HUDEP-2 (cell line): ENCODE data around the gene CD200R1L.

Experiments
- DNase-seq, 76 experiments: peaks; one replicate each; lab custom pipeline; 2025; ENCODE audit not compliant: unreplicated experiment in 76 of 76; lab: John Stamatoyannopoulos, UW

CD200R1L gene

GRCh38 chr3:112793326-112794081 lies 53.2 kb downstream of the CD200R1L start:
- peak in 38 of 76 experiments; percentile 5 to 52 (median 24) for DNase-seq

DNA sequence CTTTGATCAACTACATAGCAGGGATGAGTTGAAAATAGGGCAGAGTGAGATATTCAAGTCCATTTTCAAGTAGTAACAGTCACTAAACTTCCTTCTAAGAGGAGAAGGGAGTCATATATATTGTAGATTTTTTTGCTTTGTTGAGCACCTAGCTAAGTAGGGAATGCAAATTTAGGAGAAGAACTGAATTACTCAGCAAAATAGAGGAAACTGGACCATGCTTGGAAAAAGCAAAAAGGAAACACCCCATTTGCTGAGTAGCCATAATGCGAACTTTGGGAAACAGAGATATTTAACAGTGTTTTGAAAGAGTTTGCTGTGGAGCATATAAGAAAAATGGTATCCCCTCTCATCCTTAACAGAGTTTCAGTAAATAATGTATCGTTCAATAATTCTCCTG lies 54.9 kb downstream of the CD200R1L start:
- DNase-seq: no peak

DNA sequence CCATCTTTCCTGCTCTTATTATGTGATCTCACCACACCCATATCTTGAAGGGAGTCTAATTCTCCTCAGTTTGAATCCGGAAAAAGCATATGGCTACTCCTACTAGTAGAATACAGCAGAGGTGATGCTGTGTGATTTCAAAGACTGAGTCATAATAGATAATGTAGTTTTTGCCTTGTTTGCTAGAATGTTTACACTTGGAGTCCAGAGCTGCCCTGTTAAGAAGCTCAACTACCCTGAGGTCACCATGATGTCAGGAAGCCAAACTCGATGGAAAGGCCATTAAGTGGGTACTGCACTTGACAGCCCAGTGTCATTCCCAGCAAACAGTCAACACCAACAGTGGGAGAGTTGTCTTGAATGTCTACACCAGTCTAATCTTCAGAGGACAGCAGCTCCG lies 56.9 kb downstream of the CD200R1L start:
- no peak for DNase-seq

GRCh38 chr3:112786881-112787579 lies 59.6 kb downstream of the CD200R1L start:
- DNase-seq: peak in 8 of 76 experiments; percentile 3 to 56 (median 29)

DNA sequence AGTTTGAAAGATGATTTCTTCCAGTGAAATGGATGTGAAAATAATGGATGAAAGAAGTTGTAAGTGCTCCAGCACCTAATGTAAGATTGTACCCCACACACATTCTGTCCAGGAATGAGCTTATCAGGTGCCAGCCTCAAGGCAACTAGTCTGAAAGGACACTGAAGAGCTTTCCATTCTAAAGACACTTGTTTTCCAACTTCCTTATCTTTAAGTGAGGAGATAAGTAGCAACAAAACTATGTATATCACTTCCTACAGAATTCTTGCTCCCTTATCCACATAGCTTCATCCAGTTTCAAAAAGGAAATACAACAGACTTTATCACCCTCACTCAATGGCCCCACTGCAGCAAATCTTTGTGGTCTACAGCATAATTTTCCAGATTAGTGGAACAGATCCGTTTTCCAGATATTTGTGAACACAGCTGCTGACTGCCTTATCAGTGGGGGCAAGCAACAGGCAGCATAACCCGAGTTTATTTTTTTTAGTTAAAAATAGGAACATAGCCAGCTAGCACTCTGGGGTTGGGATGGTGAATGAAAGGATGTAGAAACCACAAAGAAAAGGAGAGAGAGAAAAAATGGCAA lies 60.6 kb downstream of the CD200R1L start:
- peak in 30 of 76 experiments; percentile 6 to 69 (median 30) for DNase-seq

DNA sequence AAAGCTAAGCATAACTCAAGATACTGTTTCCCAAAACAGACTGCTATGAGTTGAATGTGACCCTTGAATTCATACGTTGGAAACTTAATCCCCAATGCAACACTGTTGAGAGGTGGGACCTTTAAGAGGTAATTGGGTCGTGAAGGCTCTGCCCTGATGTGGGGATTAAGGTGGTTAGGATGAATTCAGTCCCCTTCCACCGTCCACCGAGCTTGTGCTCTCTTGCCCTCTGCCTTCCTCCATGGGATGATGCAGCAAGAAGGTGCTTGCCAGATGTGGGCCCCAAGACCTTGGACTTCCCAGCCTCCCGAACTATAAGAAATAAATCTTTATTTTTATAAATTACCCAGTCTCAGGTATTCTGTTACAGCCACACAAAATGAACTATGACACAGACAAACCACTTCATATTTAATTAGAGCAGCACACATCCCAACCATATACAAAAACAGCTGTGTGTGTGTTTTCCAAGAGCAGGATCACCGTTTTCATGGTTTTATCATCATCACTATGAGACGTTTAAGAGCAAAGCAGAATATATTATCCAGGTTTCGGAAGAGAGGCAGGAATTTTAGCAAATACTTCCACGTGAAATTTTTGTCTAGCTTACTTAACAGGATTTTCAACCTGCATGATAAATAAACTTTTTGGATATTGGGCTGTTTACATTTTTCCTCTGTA lies 61.2 kb downstream of the CD200R1L start:
- DNase-seq: no peak

DNA sequence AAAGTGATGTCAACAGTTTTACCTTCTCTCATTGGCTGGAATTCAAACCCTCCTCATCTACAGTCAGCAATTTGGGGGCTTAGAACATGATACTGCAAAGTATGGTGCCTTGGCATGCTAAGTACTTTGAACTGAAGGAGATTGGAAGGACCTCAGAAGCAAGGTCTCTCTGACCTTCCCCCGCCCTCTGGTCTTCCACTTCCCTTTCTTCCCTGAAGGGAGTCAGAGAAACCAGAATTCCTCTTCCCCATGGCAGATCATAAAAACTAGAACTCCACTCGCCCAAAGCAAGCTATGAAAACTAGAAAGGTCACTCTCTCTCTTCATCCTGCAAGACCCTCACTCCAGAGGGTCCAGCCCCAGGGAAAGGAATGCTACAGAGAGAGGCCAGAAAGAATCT lies 64.2 kb downstream of the CD200R1L start:
- no peak for DNase-seq

DNA sequence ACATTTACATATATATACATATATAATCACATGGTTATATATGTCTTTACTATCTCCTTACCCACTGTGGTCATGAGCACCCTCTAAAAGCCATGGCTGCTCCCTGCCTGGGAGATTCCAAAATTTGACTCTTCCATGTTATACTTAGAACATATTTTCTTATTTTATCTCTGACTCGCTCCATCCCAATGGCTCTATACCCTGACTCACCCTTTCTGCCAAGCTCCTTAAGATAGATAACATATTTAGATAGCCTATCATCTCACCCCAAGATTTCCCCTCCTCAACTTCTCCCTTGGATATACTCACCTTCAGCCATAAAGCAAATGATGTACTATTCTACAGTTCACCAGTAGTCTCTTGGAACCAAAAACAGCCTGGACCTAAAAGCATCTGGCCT lies 65.1 kb downstream of the CD200R1L start:
- DNase-seq: no peak

DNA sequence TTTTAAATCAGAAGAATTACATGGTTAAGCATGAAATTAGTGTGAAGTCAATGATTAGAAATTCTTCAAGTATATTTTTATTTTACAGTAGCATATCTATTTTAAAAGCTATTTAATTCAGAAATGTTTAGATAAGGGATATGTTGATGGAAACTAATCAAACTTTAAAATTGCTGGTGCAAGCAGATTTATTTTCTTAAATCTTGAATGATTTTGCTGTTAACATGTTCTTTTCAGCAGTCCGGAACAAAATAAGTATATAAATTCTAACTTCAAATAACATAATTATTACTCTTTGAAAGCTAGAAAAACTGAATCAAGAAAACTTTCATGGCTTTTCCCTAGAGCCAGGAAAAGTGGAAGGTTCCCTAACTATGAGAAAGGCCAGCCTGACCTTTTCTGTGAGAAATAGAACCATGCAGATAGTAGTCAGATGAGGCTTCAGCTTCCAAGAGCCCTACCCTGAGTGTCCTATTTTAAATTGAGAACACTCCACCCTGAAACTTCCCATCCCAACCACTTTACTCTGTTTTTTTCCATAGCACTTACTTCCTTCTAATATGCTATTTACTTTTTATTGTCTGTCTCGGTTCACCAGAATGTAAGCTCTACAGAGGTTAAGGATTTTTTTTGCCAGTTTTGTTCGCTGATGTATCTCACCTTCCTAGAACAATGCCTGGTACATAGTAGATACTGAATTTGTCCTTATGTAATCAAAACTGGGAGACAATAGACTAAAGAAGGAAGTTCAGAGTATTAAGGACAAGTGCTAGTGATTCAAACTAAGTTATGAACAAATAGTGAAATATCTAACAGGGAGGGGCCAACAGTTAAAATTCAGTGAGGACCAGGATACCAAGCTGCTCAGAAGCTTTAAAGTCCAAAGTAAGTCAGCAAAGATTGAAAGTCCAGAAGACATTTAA lies 66.8 kb downstream of the CD200R1L start:
- DNase-seq: no peak

DNA sequence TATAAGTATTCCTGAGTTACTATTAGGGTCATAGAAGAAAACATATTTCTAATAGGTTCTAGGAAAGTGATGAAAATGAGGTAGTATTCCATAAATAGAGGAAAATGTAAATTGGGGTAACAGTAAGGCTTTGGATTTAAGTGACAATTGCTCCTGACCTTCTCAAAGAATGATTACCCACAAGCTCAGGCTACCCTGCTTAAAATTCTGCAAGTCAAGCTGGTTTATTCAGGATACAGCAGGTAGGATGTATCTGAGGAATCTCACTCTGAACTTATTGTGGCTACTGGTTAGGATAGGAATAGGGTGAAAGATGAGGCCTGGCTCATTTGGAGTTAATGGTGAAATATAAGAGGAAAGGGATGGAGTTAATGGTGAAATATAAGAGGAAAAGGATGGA lies 67.7 kb downstream of the CD200R1L start:
- DNase-seq: no peak

- DNase-seq: no peak
Measured at GRCh38 chr3:112778353-112778948, 68.2 kb downstream of the CD200R1L start.

DNA sequence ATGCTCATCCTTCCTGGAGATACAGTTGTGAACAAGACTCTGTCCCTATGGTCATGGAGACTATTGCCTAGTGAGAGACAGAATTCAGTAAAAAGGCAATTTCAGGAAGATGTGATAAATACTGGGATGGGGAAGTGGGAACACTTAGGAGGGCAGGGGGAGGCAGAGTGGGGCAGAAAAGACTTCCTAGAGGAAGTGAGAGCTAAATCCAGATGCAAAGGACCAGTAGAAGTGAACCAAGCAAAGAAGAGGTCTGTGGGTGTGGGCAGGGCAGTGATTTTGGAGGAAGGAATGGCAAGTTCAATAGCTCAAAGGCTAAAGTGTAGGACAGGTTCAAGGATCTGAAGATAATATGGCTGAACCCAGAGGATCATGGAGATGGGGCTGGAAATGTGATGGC lies 68.9 kb downstream of the CD200R1L start:
- no peak for DNase-seq

GRCh38 chr3:112776836-112777235 lies 69.8 kb downstream of the CD200R1L start:
- DNase-seq: no peak

GRCh38 chr3:112776000-112776399 lies 70.7 kb downstream of the CD200R1L start:
- no peak for DNase-seq

DNA sequence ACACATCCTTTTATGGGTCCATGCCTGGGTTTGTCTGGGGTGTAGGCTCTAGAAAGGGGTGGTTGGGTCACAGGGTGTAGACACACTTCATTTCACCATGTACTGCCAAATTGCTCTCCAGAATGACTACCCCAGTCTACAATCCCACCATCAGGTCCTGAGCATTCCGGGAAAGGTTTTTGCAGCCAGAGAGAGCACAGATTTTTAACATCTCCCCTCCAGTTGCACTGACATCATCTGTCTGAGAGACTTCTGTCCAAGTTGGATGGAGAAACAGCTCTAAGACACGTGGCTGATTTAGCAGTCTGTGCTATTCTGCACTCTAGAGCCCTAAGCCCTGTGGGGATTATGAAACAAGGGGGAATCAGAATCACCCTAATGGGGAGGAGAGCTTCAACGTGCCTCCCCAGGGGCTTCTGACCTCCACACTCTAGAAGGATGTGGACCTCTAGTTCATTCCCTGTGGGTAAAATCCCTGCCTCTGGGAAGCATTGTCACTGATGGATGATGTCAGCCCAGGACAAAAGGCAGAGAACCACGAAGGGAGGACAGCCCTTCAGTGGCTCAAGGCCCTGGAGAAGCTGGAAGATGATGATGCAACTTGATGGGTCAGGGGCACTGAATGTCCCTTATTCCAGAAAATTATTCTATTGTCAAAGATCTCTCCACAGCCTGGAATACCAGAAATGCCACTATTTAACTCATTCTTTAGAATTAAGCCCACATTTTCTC lies 71.5 kb downstream of the CD200R1L start:
- DNase-seq: no peak

GRCh38 chr3:112774293-112774926 lies 72.3 kb downstream of the CD200R1L start:
- DNase-seq: no peak

DNA sequence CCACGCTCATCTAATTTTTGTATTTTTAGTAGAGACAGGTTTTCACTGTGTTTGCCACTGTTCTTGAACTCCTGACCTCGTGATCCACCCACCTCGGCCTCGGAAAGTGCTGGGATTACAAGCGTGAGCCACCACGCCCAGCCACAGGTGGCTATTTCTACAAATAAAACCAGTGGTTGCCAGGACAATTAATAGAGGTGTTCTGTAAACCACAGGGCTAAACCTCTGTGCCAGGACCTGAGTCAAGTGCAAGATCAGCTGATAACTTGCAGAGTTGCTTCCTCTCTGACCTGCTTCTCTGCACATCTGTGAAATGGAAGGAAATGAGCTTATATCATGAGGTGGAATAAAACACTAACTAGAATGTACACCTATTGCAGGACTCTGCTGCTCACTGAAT lies 72.8 kb downstream of the CD200R1L start:
- DNase-seq: peak in 8 of 76 experiments; percentile 1 to 30 (median 13)

GRCh38 chr3:112770951-112771350 lies 75.7 kb downstream of the CD200R1L start:
- DNase-seq: peak in 20 of 76 experiments; percentile 2 to 61 (median 24)
